Hematopoietic multipotent progenitor cell treated with erythropoietin and hydrocortisone succinate and interleukin-3 and kit ligand, for 17 days (in vitro differentiated cells): ENCODE measurements around the gene GPS1.
"Not testable (repeated sequence)": the region's sequence is repeated elsewhere in the genome, so short reads cannot be mapped to it uniquely, and the experiment has no call there.

Source experiments
- DNase-seq: peaks from one replicate; pipeline ENCODE4 v3.0.0-alpha.2; 2015; ENCODE audit warnings: low spot score

The GPS1 gene

DNA sequence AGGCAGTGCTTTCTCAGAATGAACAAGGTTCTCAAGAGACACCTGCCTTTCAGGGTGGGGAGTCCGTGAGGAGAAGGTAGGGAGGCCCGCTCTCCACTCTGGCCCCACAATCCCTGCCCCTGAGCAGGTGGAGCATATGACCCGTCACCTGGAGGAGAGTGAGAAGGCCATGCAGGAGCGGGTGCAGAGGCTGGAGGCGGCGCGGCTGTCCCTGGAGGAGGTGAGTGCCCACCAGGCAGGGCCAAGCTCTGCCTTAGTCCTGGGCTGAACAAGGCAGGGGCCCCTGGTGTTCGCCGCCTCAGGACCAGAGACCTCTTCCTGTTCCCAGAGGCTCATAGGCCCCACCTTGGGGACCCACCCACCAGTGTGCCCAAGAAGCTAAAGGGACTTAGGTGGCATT lies 22.7 kb upstream of the GPS1 start:
- DNase-seq, result no peak

GRCh38 chr17:82029391-82029790 lies 22.3 kb upstream of the GPS1 start:
- no peak for DNase-seq

GRCh38 chr17:82029990-82030469 lies 21.7 kb upstream of the GPS1 start:
- DNase-seq, result no peak

GRCh38 chr17:82030470-82031302 lies 21.0 kb upstream of the GPS1 start:
- DNase-seq, result peak; percentile 62

DNA sequence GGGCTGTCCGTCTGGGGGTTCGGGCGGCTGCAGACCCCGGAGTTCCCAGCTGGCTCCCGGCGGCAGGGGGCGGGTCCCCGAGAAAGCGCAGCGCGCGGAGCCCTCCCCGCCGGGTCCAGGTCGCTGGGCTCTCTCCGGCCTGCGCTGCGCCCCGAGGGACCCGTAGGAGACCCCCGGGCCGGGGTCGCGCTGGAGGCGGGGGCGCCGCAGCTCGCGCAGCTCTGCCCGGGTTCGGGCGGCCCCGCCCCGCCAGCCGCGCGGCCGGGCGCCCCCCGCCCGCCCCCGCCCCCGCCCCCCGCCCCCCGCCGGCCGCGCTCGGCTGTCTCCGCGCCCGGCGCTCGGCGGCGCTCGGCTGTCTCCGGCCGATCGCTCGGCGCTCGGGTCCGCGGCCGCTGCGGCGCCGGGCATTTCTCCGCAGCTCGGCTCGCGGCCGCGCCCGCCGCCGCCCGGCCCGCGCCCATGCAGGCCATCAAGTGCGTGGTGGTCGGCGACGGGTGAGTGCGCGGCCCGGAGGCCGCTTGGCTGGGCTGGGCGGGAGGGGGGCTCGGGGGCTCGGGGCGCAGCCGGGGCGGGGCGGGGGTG lies 20.3 kb upstream of the GPS1 start, which contains the start of gene RAC3:
RAC3 (plus strand) TSS at position 376 of the 582 bp plus-strand sequence; CDS start at position 460, 84 bp downstream.
- no peak for DNase-seq

DNA sequence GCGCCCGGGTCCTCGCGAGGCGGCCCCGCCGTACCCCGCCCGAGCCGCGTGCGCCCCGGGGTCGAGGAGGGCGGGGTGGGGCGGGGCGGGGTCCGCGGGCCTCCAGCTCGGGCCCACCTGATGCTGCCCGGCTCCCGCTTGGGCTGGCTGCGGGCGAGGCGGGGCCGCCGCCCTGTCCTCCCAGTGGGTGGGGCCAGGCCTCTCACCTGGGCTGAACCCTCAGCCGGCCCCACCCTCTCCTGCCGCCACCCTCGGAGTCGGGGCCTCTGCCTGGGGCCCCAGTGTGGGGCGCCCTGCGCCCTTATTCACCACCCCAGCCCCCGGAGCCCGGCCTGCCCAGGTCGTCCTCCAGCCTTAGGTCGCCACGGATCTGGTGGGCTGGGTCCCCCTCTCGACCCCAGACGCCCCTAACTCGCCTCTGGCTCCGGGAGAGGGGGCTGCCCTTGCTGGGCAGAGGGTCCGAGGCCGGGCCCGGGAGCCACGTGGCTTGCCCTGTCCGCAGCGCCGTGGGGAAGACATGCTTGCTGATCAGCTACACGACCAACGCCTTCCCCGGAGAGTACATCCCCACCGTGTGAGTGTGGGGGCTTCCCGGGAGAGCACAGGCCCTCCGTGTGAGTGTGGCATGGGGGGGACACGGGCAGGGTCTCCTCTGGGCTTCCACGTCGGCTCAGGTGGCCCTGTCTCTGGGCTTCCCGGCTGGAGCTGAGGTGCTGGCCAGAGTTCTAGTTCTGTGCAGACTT lies 19.6 kb upstream of the GPS1 start:
- DNase-seq, result peak; percentile 64

GRCh38 chr17:82033359-82034085 lies 18.2 kb upstream of the GPS1 start:
- DNase-seq, result no peak

GRCh38 chr17:82034371-82035011 lies 17.2 kb upstream of the GPS1 start:
- DNase-seq, result no peak

- DNase-seq, result no peak
Observed at GRCh38 chr17:82035488-82035887, 16.2 kb upstream of the GPS1 start.

DNA sequence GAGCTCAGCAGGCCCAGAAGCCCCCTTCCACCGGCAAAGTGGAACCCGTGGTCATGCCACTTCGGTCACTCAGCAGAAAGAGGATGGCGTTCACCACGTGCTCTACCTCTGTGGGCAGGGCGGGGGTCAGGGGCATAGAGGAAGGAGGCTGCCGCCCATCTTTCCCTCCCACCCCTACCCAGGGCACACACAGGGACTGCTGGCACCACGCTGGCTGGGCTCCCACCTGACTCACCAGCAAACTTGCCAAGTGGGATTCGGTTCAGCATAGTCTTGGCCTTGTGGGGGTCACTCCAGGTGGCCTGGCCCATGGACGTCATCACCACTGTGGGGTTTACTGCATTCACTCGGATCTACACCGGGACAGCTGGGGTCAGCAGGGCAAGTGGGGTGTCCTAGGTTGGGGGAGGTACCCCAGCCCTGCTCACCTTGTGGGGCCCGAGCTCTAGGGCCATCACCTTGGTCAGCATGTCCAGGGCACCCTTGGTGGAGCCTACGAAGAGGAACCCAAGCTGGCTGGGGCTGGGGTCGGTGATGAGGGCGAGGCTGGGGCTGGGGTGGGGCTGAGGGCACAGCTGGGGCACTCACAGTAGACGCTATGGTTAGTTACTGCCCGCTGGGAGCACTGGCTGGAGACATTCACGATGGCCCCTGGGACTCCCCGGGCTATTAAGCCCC lies 15.6 kb upstream of the GPS1 start:
- no peak for DNase-seq

GRCh38 chr17:82036634-82037091 lies 15.0 kb upstream of the GPS1 start:
- no peak for DNase-seq

DNA sequence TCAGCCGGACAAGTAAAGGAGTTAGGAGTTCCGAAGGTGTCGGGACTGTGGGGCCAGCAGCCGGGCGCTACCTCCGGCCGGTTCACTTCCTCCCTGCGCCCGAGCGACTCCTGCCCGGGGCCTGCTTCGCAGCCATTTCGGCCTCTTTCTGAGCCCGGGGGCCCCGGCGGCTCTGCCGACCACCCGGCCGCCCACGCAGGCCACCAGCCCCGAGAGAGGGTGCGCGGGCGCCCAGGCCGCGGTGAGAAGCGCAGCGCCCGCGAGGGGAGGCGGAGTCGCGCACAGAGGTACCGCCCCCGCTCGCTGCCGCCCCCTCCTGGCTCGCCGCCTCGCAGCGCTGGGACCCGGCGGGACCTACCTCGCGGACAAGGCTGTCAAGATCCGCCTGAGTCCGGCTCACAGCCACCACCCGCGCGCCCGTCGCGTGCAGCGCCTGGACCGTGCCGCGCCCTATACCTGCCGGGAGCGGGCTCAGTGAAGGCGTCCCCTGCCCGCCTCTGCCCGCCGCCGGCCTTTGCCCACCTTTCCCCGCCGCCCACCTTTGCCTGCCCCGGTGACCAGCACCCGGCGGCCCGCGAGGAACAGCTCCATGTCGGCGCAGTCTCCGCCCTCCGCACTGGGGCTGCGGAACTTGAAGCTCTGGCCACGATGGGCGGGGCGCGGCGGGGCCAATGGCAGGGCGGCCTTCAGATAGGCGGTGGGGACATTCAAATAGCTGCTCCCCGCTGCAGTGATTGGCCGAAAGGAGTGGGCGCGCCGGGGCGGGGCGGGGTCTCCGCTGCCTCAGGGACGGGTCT lies 14.4 kb upstream of the GPS1 start, which contains the start of gene DCXR:
DCXR (minus strand) TSS at position 606 of the 797 bp plus-strand sequence; CDS start at position 591, 15 bp downstream.
- peak; percentile 92 for DNase-seq

- no peak for DNase-seq
Observed at GRCh38 chr17:82037889-82038195, 13.9 kb upstream of the GPS1 start.

GRCh38 chr17:82038796-82039409 lies 12.8 kb upstream of the GPS1 start:
- DNase-seq, result not testable (repeated sequence)

DNA sequence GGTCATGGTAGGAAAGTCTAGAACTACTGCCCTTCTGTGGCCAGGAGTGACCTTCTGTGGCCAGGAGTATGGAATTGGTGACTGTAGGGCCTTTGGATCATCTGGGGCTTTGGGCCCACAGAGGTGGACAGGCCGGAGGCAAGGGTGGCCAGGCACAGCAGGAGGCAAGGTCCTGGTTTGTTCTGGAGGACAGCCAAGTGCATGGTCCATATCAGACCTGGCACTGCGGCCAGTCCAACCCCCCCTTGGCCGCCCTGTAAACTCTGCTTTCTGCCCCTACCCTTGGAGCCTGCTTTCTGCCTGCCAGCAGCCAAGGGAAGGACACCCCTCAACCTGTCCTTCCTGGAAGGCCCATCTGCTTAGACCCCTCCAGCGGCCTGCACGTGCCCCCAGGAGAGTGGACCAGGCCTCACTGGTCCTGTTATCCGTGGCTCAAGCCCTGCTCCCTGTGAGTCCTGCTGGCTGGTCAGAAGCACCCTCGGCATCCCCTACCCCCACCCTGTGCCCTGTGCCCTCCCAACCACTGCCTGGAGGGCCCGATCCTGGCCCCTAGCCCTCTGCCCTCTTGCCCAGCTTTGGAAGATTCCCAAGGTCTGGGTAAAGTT lies 11.9 kb upstream of the GPS1 start:
- no peak for DNase-seq

GRCh38 chr17:82041144-82041814 lies 10.4 kb upstream of the GPS1 start:
- no peak for DNase-seq

DNA sequence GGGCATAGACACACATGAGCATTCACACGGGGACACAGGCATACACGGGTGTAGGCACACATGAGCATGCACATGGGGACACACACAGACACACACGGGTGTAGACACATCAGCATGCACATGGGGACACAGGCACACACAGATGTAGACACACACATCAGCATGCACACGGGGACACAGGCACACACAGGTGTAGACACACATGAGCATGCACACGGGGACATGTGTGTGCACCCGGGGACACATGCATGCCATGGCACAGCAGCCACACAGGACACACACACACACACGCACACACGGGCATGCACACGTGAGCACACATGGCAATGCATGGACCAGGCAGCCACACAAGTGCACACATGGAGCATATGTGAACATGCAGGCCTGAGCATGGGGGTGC lies 9.0 kb upstream of the GPS1 start:
- DNase-seq, result no peak

GRCh38 chr17:82043507-82043906 lies 8.2 kb upstream of the GPS1 start:
- no peak for DNase-seq
